Measurements from ENCODE around the gene HMGN3.
"Not testable (repeated sequence)": the region's sequence is repeated elsewhere in the genome, so short reads cannot be mapped to it uniquely, and the experiment has no call there.

HMGN3 gene

GRCh38 chr6:79234150-79235022 is at the start of gene HMGN3:
Gene HMGN3 (minus strand): TSS chr6:79234682.
- peak; percentile 74 for DNase-seq

GRCh38 chr6:79280756-79281155 is 46.3 kb upstream of the HMGN3 start:
- DNase-seq: no peak

GRCh38 chr6:79277109-79277508 is 42.6 kb upstream of the HMGN3 start:
- no peak for DNase-seq

GRCh38 chr6:79269877-79270276 is 35.4 kb upstream of the HMGN3 start:
- DNase-seq: no peak

- no peak for DNase-seq
Measured at GRCh38 chr6:79267128-79267527, 32.6 kb upstream of the HMGN3 start.

- no peak for DNase-seq
Measured at GRCh38 chr6:79266051-79266450, 31.6 kb upstream of the HMGN3 start.

- DNase-seq: no peak
Measured at GRCh38 chr6:79263359-79263758, 28.9 kb upstream of the HMGN3 start.

- no peak for DNase-seq
Measured at GRCh38 chr6:79261666-79262065, 27.2 kb upstream of the HMGN3 start.

- DNase-seq: no peak
Measured at GRCh38 chr6:79260772-79261171, 26.3 kb upstream of the HMGN3 start.

- DNase-seq: no peak
Measured at GRCh38 chr6:79257381-79258205, 23.1 kb upstream of the HMGN3 start.

- not testable (repeated sequence) for DNase-seq
Measured at GRCh38 chr6:79256770-79257169, 22.3 kb upstream of the HMGN3 start.

GRCh38 chr6:79255086-79255485 is 20.6 kb upstream of the HMGN3 start:
- not testable (repeated sequence) for DNase-seq

- no peak for DNase-seq
Measured at GRCh38 chr6:79250559-79250958, 16.1 kb upstream of the HMGN3 start.

- DNase-seq: no peak
Measured at GRCh38 chr6:79250107-79250514, 15.6 kb upstream of the HMGN3 start.

- no peak for DNase-seq
Measured at GRCh38 chr6:79249136-79249535, 14.7 kb upstream of the HMGN3 start.

GRCh38 chr6:79246891-79247290 is 12.4 kb upstream of the HMGN3 start:
- no peak for DNase-seq

- no peak for DNase-seq
Measured at GRCh38 chr6:79241228-79241627, 6.7 kb upstream of the HMGN3 start.

GRCh38 chr6:79240509-79240908 is 6.0 kb upstream of the HMGN3 start:
- no peak for DNase-seq

GRCh38 chr6:79239536-79240168 is 5.2 kb upstream of the HMGN3 start:
- no peak for DNase-seq

- no peak for DNase-seq
Measured at GRCh38 chr6:79238919-79239318, 4.4 kb upstream of the HMGN3 start.

- DNase-seq: no peak
Measured at GRCh38 chr6:79236711-79237110, 2.2 kb upstream of the HMGN3 start.

- peak; percentile 77 for DNase-seq
Measured at GRCh38 chr6:79233611-79234149, 802 bp downstream of the HMGN3 start.

Measured in NCI-H2081 treated with DMSO at 0.1 percent for 48 hours (cell line).